GM18498 (cell line): ENCODE measurements around the gene VPS37C.

ENCODE experiments used
- ATAC-seq: cut with Tn5 transposase; IDR thresholded peaks from one replicate; pipeline ENCODE4 v1.9.1; 2021; ENCODE audit warnings: mild to moderate bottlenecking, moderate library complexity; ENCODE audit not compliant: unreplicated experiment

The VPS37C gene

GRCh38 chr11:61119571-61119970 is 41.7 kb downstream of the VPS37C start:
- ATAC-seq: no peak

GRCh38 chr11:61119055-61119454 is 42.2 kb downstream of the VPS37C start:
- no peak for ATAC-seq

- no peak for ATAC-seq
Measured at GRCh38 chr11:61118406-61118805, 42.8 kb downstream of the VPS37C start.

GRCh38 chr11:61118004-61118403 is 43.2 kb downstream of the VPS37C start:
- no peak for ATAC-seq

- ATAC-seq: no peak
Measured at GRCh38 chr11:61117168-61117520, 44.1 kb downstream of the VPS37C start.

- ATAC-seq: no peak
Measured at GRCh38 chr11:61116426-61117167, 44.6 kb downstream of the VPS37C start.

GRCh38 chr11:61115498-61116224 is 45.6 kb downstream of the VPS37C start:
- no peak for ATAC-seq

GRCh38 chr11:61114913-61115312 is 46.3 kb downstream of the VPS37C start:
- ATAC-seq: no peak

- no peak for ATAC-seq
Measured at GRCh38 chr11:61113201-61113600, 48.0 kb downstream of the VPS37C start.

- ATAC-seq: no peak
Measured at GRCh38 chr11:61112575-61112974, 48.7 kb downstream of the VPS37C start.

GRCh38 chr11:61111786-61112517 is 49.3 kb downstream of the VPS37C start:
- no peak for ATAC-seq

GRCh38 chr11:61111050-61111435 is 50.2 kb downstream of the VPS37C start:
- ATAC-seq: no peak

GRCh38 chr11:61110255-61111049 is 50.8 kb downstream of the VPS37C start:
- no peak for ATAC-seq

- no peak for ATAC-seq
Measured at GRCh38 chr11:61109671-61110070, 51.6 kb downstream of the VPS37C start.

GRCh38 chr11:61108847-61109585 is 52.2 kb downstream of the VPS37C start:
- ATAC-seq: no peak

GRCh38 chr11:61107888-61108287 is 53.3 kb downstream of the VPS37C start:
- no peak for ATAC-seq

GRCh38 chr11:61106894-61107470 is 54.2 kb downstream of the VPS37C start:
- no peak for ATAC-seq

GRCh38 chr11:61106296-61106695 is 54.9 kb downstream of the VPS37C start:
- no peak for ATAC-seq

- ATAC-seq: no peak
Measured at GRCh38 chr11:61104963-61105362, 56.3 kb downstream of the VPS37C start.

GRCh38 chr11:61103851-61104423 is 57.3 kb downstream of the VPS37C start:
- no peak for ATAC-seq
